Measurements from ENCODE around the gene ADISSP. TPM values are rescaled to one million over a fixed set of nuclear protein-coding genes. Genes with fewer than 3 reads are reported as not detected.
A peak's percentile ranks its signal among the peaks of the same experiment; 100 is the strongest.

The ADISSP gene
- total and polyA plus RNA-seq, 2 of the 13 experiments (the other 11 are each of a cell fraction or from before 2014, with no cell fraction given) = 38.3 to 90.6 TPM

DNA sequence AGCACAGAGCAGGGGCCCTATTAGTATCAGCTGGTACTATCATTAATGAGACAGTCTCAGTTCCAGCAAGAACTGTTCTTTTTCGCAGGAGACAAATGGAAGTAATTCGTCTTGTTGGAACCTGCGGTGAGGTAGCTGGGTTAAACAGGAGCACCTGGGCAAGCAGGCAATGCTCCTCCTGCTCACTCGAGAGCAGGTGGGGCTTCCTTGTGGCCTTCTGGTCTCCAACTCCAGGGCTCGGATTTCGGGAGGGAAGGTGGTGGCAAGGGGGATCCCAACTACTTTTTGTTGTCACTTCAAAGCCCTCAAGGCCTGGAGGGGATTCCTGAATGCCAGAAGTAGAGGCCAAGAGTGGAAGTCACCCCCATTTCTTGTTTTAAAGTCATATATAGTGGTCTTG lies 15.0 kb upstream of the ADISSP start (continued):
- TF ChIP-seq FUBP1 (CRISPR knock-in tag; IDR thresholded peaks at IDR 0.05; ENCODE audit: borderline replicate concordance) = no peak

DNA sequence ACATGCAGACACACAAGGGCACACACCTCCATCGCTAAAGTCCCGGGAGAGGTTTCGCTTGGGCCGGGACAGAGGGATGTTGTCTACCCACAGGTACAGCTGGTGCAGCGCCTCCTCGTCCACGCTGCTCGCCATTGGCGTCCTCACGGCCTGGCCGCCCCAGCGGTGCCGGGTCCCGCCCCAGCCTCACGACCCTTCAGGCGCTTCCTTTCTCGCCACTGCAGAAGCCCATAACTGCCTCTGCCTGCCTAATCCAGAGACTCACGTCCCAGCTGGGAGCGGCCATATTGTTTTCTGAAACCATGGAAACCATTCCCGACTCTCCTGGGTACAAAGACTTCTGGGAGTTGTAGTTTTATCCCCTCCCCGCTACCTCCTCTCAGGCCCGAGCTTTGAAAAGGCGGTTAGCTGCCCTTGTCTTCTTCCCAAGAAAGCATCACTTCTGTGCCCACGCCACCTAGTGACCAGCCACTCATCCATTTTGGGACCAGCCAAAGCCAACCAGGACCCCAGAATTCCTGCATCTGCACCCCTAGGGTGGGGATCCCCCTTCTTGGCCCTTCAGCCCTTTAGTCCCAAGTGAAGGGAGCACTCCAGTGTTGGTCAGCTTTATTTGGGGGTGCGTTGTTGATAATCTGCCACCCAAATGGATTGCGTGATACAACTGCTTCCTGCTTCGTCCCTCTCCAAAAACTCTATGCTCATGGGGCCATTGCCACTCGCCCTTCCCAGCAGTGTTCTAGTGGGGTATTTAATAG lies 13.8 kb upstream of the ADISSP start, which contains the start of gene SPEF1:
Gene SPEF1, minus strand, starts transcription at position 296 of the 758 bp plus-strand sequence. Its CDS starts 161 bp downstream, at position 135.
- Histone ChIP-seq H3K36me3 (replicated peaks in 1 of 2; ENCODE audit: control insufficient read depth in 1 of 2, insufficient read depth in 2 of 2, low read length in 2 of 2) (no peaks in the 10 kb centered on the region), H3K27ac (ENCODE audit: extremely low read length, insufficient read depth, low read length) (no peak within 1 kb of the TSS), H3K9ac (ENCODE audit: insufficient read depth, low read depth, low read length) (peak within 1 kb of the TSS; percentile 26; the same call in 1 of the 2 replicates), H3K4me1 (ENCODE audit: insufficient read depth, low read length) (peaks cover 76% of the 10 kb centered on the region), H3K9me3 (ENCODE audit: low read length) (no peaks in the 10 kb centered on the region), H3K79me2 (ENCODE audit: insufficient read depth, low read length) (peaks cover 9% of the 10 kb centered on the region), H3K27me3 (ENCODE audit: control insufficient read depth in 1 of 2, insufficient read depth in 2 of 2, low read length in 2 of 2) (peaks cover 2 to 31% of the 10 kb centered on the region in 2 experiments), H4K20me1 (ENCODE audit: insufficient read depth, low read length) (peaks cover 5% of the 10 kb centered on the region; the same call in 1 of the 2 replicates), H3K4me3 (replicated peaks in 1 of 3; ENCODE audit: insufficient read depth in 1 of 3, low read depth in 2 of 3, low read length in 3 of 3) (peak within 1 kb of the TSS; percentile 51 to 75 (median 59); a peak in 5 of 6 replicates), H3K4me2 (ENCODE audit: low read depth, low read length) (peak within 1 kb of the TSS; percentile 80), H2AFZ (ENCODE audit: low read length) (no peak within 1 kb of the TSS)
- intact Hi-C loops (cut with micrococcal nuclease; ENCODE audit: unreplicated experiment) = loop anchor here (1.0 to 5.0 kb wide), 4 partner anchors 13 to 311 kb away; no protein-coding TSS in a partner anchor
- ATAC-seq (peak; percentile 80), FAIRE-seq (peak; percentile 97), DNase-seq (ENCODE audit: low spot score) (peak; percentile 98)
- ChIA-PET CTCF (ENCODE audit: low intra/inter-chr PET ratio, low total read pairs) (interaction anchor here (0.6 to 2.0 kb wide), 9 partner anchors 13 to 354 kb away, joined by 3 to 9 read pairs (median 3); partner anchors contain the start of genes ADISSP and AP5S1), POLR2A (interaction anchor here (0.6 to 10.4 kb wide), 13 partner anchors 9 to 373 kb away, joined by 3 to 134 read pairs (median 3); partner anchors contain the start of genes ADISSP, AP5S1 and CDC25B)
- 14% methylated on average over 26 of the region's 28 CpGs for WGBS (ENCODE audit: low lambda C conversion rate)
- BruUV-seq (replicated peaks) = no TSS peak
- in situ Hi-C loops (cut with HindIII; ENCODE audit: extremely low pct_ligation_motif_present, low pct_unique_long_range_greater_than_20kb) = loop anchor here (5.0 kb wide), 1 partner anchor 36 kb away; no protein-coding TSS in a partner anchor
- 0 out of 2 replicates have a peak, but pooled peaks have one; percentile 25 for TF ChIP-seq KLF11 (CRISPR knock-in tag; IDR thresholded peaks at IDR 0.05)
- TF ChIP-seq ARHGAP35 (CRISPR knock-in tag; IDR thresholded peaks at IDR 0.05; ENCODE audit: borderline replicate concordance) = no peak
- TF ChIP-seq ZMYM3 (CRISPR knock-in tag; IDR thresholded peaks at IDR 0.05) = no peak
- TF ChIP-seq, protein P1, sequence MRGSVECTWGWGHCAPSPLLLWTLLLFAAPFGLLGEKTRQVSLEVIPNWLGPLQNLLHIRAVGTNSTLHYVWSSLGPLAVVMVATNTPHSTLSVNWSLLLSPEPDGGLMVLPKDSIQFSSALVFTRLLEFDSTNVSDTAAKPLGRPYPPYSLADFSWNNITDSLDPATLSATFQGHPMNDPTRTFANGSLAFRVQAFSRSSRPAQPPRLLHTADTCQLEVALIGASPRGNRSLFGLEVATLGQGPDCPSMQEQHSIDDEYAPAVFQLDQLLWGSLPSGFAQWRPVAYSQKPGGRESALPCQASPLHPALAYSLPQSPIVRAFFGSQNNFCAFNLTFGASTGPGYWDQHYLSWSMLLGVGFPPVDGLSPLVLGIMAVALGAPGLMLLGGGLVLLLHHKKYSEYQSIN (CRISPR knock-in tag; IDR thresholded peaks at IDR 0.05; ENCODE audit: borderline replicate concordance) = no peak
- TF ChIP-seq NBN (conservative IDR thresholded peaks at IDR 0.05) = no peak
- TF ChIP-seq, protein P2, sequence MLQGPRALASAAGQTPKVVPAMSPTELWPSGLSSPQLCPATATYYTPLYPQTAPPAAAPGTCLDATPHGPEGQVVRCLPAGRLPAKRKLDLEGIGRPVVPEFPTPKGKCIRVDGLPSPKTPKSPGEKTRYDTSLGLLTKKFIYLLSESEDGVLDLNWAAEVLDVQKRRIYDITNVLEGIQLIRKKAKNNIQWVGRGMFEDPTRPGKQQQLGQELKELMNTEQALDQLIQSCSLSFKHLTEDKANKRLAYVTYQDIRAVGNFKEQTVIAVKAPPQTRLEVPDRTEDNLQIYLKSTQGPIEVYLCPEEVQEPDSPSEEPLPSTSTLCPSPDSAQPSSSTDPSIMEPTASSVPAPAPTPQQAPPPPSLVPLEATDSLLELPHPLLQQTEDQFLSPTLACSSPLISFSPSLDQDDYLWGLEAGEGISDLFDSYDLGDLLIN (CRISPR knock-in tag; IDR thresholded peaks at IDR 0.05; ENCODE audit: borderline replicate concordance) = no peak
- TF ChIP-seq, protein P3, sequence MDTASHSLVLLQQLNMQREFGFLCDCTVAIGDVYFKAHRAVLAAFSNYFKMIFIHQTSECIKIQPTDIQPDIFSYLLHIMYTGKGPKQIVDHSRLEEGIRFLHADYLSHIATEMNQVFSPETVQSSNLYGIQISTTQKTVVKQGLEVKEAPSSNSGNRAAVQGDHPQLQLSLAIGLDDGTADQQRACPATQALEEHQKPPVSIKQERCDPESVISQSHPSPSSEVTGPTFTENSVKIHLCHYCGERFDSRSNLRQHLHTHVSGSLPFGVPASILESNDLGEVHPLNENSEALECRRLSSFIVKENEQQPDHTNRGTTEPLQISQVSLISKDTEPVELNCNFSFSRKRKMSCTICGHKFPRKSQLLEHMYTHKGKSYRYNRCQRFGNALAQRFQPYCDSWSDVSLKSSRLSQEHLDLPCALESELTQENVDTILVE (CRISPR knock-in tag; IDR thresholded peaks at IDR 0.05) = peak; percentile 56; the same call in 1 of the 2 replicates
- TF ChIP-seq SP4 (CRISPR knock-in tag; IDR thresholded peaks at IDR 0.05) = no peak; the same call in 1 of the 2 replicates
- no peak for TF ChIP-seq XBP1 (CRISPR knock-in tag; IDR thresholded peaks at IDR 0.05)
- TF ChIP-seq U2AF1 (optimal IDR thresholded peaks at IDR 0.05; ENCODE audit: low read depth, low read length) = no peak
- peak; percentile 63; the same call in 1 of the 2 replicates for TF ChIP-seq GATAD2A (CRISPR knock-in tag; IDR thresholded peaks at IDR 0.05)
- 0 out of 2 replicates have a peak, but pooled peaks have one; percentile 57 for TF ChIP-seq ZNF264 (CRISPR knock-in tag; IDR thresholded peaks at IDR 0.05)
- no peak for TF ChIP-seq ZNF703 (CRISPR knock-in tag; IDR thresholded peaks at IDR 0.05; ENCODE audit: borderline replicate concordance)
- TF ChIP-seq ZFP41 (CRISPR knock-in tag; IDR thresholded peaks at IDR 0.05; ENCODE audit: borderline replicate concordance) = 0 out of 2 replicates have a peak, but pooled peaks have one; percentile 20
- TF ChIP-seq SIX4 (CRISPR knock-in tag; IDR thresholded peaks at IDR 0.05) = no peak
- TF ChIP-seq MED1 (CRISPR knock-in tag; IDR thresholded peaks at IDR 0.05) = no peak; the same call in 1 of the 2 replicates

Measured in HepG2 (cell line).